ENCODE data around the gene JADE1. TPM values are rescaled to one million over a fixed set of nuclear protein-coding genes. Genes with fewer than 3 reads are reported as not detected.

JADE1 gene
- total RNA-seq, 1 experiment from 2014 or later, result 192 TPM

- H3K27me3 Mint-ChIP-seq (ENCODE audit: low read depth), result no peaks in the 10 kb centered on the region
- no peak overlapping the region for H3K4me3 Mint-ChIP-seq
- no peak overlapping the region for H3T11ph ChIP-seq (ENCODE audit: low read length)
- H3K14ac ChIP-seq (ENCODE audit: insufficient read depth, low read length), result no peak overlapping the region
- no peaks in the 10 kb centered on the region for H3K4me1 ChIP-seq (ENCODE audit: insufficient read depth, low read length)
- no peak overlapping the region for H2BK12ac ChIP-seq (ENCODE audit: insufficient read length, low read depth, low read length)
- no peak overlapping the region for H3K18ac ChIP-seq (ENCODE audit: insufficient read length, low read depth, low read length)
- no CpG with 5 or more reads among the region's 2 CpGs for WGBS (ENCODE audit: extremely low coverage, insufficient read length, low lambda C conversion rate)
- no peak overlapping the region for H3K56ac ChIP-seq (ENCODE audit: insufficient read length, low read depth, low read length)
- no peaks in the 10 kb centered on the region for H3K9me3 Mint-ChIP-seq
- H3K9ac ChIP-seq (ENCODE audit: extremely low read depth, insufficient read length, low read length), result no peak overlapping the region
- TF ChIP-seq, protein P1, sequence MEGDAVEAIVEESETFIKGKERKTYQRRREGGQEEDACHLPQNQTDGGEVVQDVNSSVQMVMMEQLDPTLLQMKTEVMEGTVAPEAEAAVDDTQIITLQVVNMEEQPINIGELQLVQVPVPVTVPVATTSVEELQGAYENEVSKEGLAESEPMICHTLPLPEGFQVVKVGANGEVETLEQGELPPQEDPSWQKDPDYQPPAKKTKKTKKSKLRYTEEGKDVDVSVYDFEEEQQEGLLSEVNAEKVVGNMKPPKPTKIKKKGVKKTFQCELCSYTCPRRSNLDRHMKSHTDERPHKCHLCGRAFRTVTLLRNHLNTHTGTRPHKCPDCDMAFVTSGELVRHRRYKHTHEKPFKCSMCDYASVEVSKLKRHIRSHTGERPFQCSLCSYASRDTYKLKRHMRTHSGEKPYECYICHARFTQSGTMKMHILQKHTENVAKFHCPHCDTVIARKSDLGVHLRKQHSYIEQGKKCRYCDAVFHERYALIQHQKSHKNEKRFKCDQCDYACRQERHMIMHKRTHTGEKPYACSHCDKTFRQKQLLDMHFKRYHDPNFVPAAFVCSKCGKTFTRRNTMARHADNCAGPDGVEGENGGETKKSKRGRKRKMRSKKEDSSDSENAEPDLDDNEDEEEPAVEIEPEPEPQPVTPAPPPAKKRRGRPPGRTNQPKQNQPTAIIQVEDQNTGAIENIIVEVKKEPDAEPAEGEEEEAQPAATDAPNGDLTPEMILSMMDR (conservative IDR thresholded peaks at IDR 0.05), result no peak
- no peak overlapping the region for H4K91ac ChIP-seq (ENCODE audit: insufficient read length, low read depth, low read length)
- no peak overlapping the region for H2BK5ac ChIP-seq (ENCODE audit: insufficient read length, low read length)
- H2AFZ ChIP-seq (ENCODE audit: low read length), result no peak overlapping the region
- H2BK120ac ChIP-seq (ENCODE audit: low read depth, low read length, poor library complexity, severe bottlenecking), result no peak overlapping the region
- no peak overlapping the region for H4K8ac ChIP-seq (replicated peaks; ENCODE audit: insufficient read length, low read depth, low read length)
- no peaks in the 10 kb centered on the region for H3K79me2 ChIP-seq (ENCODE audit: insufficient read depth, low read length)
- no peak overlapping the region for H2BK15ac ChIP-seq (ENCODE audit: low read depth, low read length)
- H3K36me3 Mint-ChIP-seq (ENCODE audit: insufficient read depth in 1 of 3, low read depth in 3 of 3), result no peaks in the 10 kb centered on the region
- H3K27ac ChIP-seq (ENCODE audit: insufficient read length, low read depth, low read length), result no peak overlapping the region
- H3K27ac Mint-ChIP-seq, result no peak overlapping the region
- no peak overlapping the region for H3K4ac ChIP-seq (ENCODE audit: low read depth, low read length)
- no peaks in the 10 kb centered on the region for H4K20me1 ChIP-seq (ENCODE audit: control insufficient read depth, insufficient read depth, insufficient read length)
- no peaks in the 10 kb centered on the region for H3K79me1 ChIP-seq (ENCODE audit: insufficient read depth, low read depth, low read length, poor library complexity, severe bottlenecking)
- H2AK5ac ChIP-seq (ENCODE audit: insufficient read length, low read length), result no peak overlapping the region
- H3K27me3 ChIP-seq (ENCODE audit: insufficient read depth, low read length), result no peaks in the 10 kb centered on the region
- no peaks in the 10 kb centered on the region for H3K9me3 ChIP-seq (ENCODE audit: control insufficient read depth, low read depth, low read length)
- no peak for DNase-seq
- H3K23ac ChIP-seq (ENCODE audit: insufficient read length, low read depth, low read length), result no peak overlapping the region
- no peaks in the 10 kb centered on the region for H3K4me1 Mint-ChIP-seq
- H3K4me2 ChIP-seq (ENCODE audit: insufficient read depth, insufficient read length, low read length), result no peak overlapping the region
- no peak overlapping the region for H2BK20ac ChIP-seq (ENCODE audit: low read depth, low read length, poor library complexity, severe bottlenecking)
- H3K23me2 ChIP-seq (ENCODE audit: insufficient read length, low read depth, low read length, poor library complexity, severe bottlenecking), result no peaks in the 10 kb centered on the region
- H4K5ac ChIP-seq (ENCODE audit: insufficient read length, low read depth, low read length), result no peak overlapping the region
Observed at GRCh38 chr4:128907981-128908380, 98.5 kb downstream of the JADE1 start.

Measured in H9 (cell line).